HG03565 (cell line): ENCODE measurements around the gene GRAMD1A.
"Not testable (repeated sequence)": the region's sequence is repeated elsewhere in the genome, so short reads cannot be mapped to it uniquely, and the experiment has no call there.

Source experiments
- ATAC-seq: cut with Tn5 transposase; IDR thresholded peaks from one replicate; pipeline ENCODE4 v1.9.1; 2021; ENCODE audit warnings: mild to moderate bottlenecking, moderate library complexity; ENCODE audit not compliant: unreplicated experiment

Gene GRAMD1A

GRCh38 chr19:35000647-35001501 is 751 bp downstream of the GRAMD1A start:
- ATAC-seq, result no peak

- ATAC-seq, result no peak
Measured at GRCh38 chr19:35002037-35002535, 2.0 kb downstream of the GRAMD1A start.

- no peak for ATAC-seq
Measured at GRCh38 chr19:35004517-35005255, 4.6 kb downstream of the GRAMD1A start.

- no peak for ATAC-seq
Measured at GRCh38 chr19:35005256-35005977, 5.3 kb downstream of the GRAMD1A start.

GRCh38 chr19:35006007-35006341 is 5.9 kb downstream of the GRAMD1A start:
- not testable (repeated sequence) for ATAC-seq

GRCh38 chr19:35006342-35006998 is 6.3 kb downstream of the GRAMD1A start:
- no peak for ATAC-seq

GRCh38 chr19:35006999-35007365 is 6.9 kb downstream of the GRAMD1A start:
- ATAC-seq, result no peak

GRCh38 chr19:35007427-35007826 is 7.3 kb downstream of the GRAMD1A start:
- not testable (repeated sequence) for ATAC-seq

- no peak for ATAC-seq
Measured at GRCh38 chr19:35008891-35009341, 8.8 kb downstream of the GRAMD1A start.

- no peak for ATAC-seq
Measured at GRCh38 chr19:35009424-35010415, 9.6 kb downstream of the GRAMD1A start.

- ATAC-seq, result no peak
Measured at GRCh38 chr19:35011091-35011689, 11.1 kb downstream of the GRAMD1A start.

- ATAC-seq, result no peak
Measured at GRCh38 chr19:35011737-35012682, 11.9 kb downstream of the GRAMD1A start.

- no peak for ATAC-seq
Measured at GRCh38 chr19:35013041-35013819, 13.1 kb downstream of the GRAMD1A start.

GRCh38 chr19:35013820-35014754 is 14.0 kb downstream of the GRAMD1A start:
- no peak for ATAC-seq

- not testable (repeated sequence) for ATAC-seq
Measured at GRCh38 chr19:35014774-35015173, 14.7 kb downstream of the GRAMD1A start.

GRCh38 chr19:35015270-35015953 is 15.3 kb downstream of the GRAMD1A start:
- ATAC-seq, result no peak
